Coronary artery (tissue), 2 donors: ENCODE measurements around the gene VGLL2.

Experiments used
- DNase-seq: peaks from one replicate; pipeline ENCODE4 v3.0.0-alpha.2; 2017; ENCODE audit warnings: low spot score
- H3K27ac ChIP-seq, 2 donors: fragments of 200-600 bp; sonication (generic); one replicate each; pipeline ENCODE4 v1.5.1; 2016 to 2019
- H3K4me3 ChIP-seq: fragments of 200-600 bp; sonication (generic); 2 replicates; pipeline ENCODE4 v1.5.1; 2016; ENCODE audit warnings: mild to moderate bottlenecking, moderate library complexity
- TF ChIP-seq, protein P1 (sequence below): fragments of 200-600 bp; sonication (generic); IDR thresholded peaks from one replicate; pipeline ENCODE4 v1.5.1; 2019; ENCODE audit warnings: antibody characterized with exemption

The VGLL2 gene

DNA sequence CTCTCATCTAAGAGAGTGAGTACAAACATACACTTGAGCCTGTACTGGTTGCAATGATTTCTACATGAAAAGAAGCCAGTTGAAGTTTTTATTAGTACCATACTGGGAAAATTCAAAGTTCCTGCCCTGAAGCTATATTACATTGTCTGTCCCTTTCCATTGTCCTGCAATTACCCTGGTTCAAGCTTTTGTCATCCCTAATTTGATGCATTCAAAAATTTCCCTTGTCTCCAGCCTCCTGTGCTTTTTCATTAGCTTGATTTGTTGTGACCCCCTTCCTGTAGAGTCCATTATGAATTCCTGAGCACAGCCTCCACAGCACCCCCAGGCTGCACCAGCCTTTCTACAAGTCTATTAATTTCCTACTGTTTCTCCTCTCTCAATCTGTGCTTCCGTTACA is 46.4 kb downstream of the VGLL2 start:
- TF ChIP-seq, protein P1, sequence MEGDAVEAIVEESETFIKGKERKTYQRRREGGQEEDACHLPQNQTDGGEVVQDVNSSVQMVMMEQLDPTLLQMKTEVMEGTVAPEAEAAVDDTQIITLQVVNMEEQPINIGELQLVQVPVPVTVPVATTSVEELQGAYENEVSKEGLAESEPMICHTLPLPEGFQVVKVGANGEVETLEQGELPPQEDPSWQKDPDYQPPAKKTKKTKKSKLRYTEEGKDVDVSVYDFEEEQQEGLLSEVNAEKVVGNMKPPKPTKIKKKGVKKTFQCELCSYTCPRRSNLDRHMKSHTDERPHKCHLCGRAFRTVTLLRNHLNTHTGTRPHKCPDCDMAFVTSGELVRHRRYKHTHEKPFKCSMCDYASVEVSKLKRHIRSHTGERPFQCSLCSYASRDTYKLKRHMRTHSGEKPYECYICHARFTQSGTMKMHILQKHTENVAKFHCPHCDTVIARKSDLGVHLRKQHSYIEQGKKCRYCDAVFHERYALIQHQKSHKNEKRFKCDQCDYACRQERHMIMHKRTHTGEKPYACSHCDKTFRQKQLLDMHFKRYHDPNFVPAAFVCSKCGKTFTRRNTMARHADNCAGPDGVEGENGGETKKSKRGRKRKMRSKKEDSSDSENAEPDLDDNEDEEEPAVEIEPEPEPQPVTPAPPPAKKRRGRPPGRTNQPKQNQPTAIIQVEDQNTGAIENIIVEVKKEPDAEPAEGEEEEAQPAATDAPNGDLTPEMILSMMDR, result no peak
- H3K4me3 ChIP-seq, result no peak overlapping the region
- H3K27ac ChIP-seq, result no peak overlapping the region
- DNase-seq, result no peak

DNA sequence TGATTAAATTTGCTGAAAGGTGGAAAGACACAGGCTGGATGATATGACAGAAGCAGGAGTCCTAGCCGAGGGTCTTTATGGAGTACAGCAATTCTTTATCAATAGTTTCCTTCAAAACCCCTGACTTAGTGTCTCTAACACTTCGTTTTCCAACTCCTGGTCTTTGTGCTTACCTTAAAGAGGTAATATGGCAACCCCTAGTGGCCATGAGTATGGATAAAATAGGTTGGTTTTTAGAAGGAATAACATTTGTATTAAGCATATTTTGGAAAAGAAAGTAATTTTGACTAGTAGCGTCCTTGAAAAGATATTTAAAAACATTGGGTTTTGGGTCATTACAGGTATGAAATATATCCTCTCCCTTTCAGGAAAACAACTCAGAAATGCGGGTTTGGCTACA is 51.9 kb downstream of the VGLL2 start:
- Histone ChIP-seq H3K27ac (no peak overlapping the region), H3K4me3 (no peak overlapping the region)
- no peak for DNase-seq
- TF ChIP-seq, protein P1, result no peak
